Nasal cavity respiratory epithelium epithelial cell of viscerocranial mucosa (primary cell): ENCODE measurements around the gene WNT8A. TPM values are rescaled to one million over a fixed set of nuclear protein-coding genes. Genes with fewer than 3 reads are reported as not detected.

Experiments used
- total RNA-seq: library from RNA; depleted of rRNA; stranded (reverse); fragments of >200 nt; gene quantifications from 2 replicates; pipeline ENCODE4 v1.2.3, GENCODE V29; 2014

The WNT8A gene, protein sequence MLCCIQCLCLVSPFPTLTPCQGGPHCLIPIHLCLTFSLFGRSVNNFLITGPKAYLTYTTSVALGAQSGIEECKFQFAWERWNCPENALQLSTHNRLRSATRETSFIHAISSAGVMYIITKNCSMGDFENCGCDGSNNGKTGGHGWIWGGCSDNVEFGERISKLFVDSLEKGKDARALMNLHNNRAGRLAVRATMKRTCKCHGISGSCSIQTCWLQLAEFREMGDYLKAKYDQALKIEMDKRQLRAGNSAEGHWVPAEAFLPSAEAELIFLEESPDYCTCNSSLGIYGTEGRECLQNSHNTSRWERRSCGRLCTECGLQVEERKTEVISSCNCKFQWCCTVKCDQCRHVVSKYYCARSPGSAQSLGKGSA
- not detected in 2 replicates for total RNA-seq

DNA sequence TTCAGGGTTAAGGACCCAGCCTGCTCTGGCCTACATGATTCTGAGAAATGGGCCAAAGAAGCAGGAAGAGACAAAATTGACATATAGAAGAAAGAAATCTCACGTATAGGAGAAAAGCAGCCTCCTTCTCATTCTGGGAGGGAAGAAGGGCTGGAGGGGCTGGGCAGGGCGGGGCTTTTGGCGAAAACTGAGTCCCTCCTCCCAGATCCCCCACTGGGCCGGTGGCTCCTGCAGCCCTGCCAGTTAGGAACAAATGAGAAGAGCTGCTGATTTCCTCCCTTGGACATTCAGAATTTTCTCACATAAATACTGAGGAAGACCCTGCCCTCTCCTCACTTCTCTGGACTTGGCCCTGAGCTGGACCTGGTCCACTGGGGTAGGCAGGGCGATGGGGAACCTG lies at the start of gene WNT8A:
WNT8A (plus strand) TSS at position 332 of the 400 bp plus-strand sequence. CDS start 95 bp downstream, outside the sequence.

GRCh38 chr5:138138949-138139780 lies 55.3 kb downstream of the WNT8A start, which contains the start of gene NME5:
Gene NME5, minus strand, starts transcription at chr5:138139428. Its CDS starts 648 bp downstream, at chr5:138138780.

Other genes with a start within 250 kb of the WNT8A start
- not detected in 2 replicates for gene MYOT, start 216.2 kb upstream of the WNT8A start, total RNA-seq
- not detected in 2 replicates for gene PKD2L2, start 194.6 kb upstream of the WNT8A start, total RNA-seq
- gene FAM13B, start 51.0 kb upstream of the WNT8A start, total RNA-seq = 10.9 and 18.2 TPM in 2 replicates
- gene NME5, start 55.4 kb downstream of the WNT8A start, total RNA-seq = under 0.01 and 1.9 TPM in 2 replicates
- gene BRD8, start 94.6 kb downstream of the WNT8A start, total RNA-seq = 13.3 and 22.1 TPM in 2 replicates
- 0.07 and 0.34 TPM in 2 replicates for gene KIF20A, start 95.1 kb downstream of the WNT8A start, total RNA-seq
- gene CDC23, start 129.3 kb downstream of the WNT8A start, total RNA-seq = 31.4 and 32.7 TPM in 2 replicates
- not detected in 2 replicates for gene GFRA3, start 190.6 kb downstream of the WNT8A start, total RNA-seq
- 0.07 and 0.34 TPM in 2 replicates for gene CDC25C, start 247.8 kb downstream of the WNT8A start, total RNA-seq